GM23338 (cell line): ENCODE measurements around the gene PPP2R5D. TPM values are rescaled to one million over a fixed set of nuclear protein-coding genes. Genes with fewer than 3 reads are reported as not detected.

Source experiments
- ATAC-seq: fragments of 200-7000 bp; cut with Tn5 transposase; 3 replicates; pipeline ENCODE4 v1.9.1; 2020
- DNase-seq: peaks from one replicate; pipeline ENCODE4 v3.0.0-alpha.2; 2015; ENCODE audit warnings: low spot score
- H2AFZ ChIP-seq: fragments of 200-600 bp; sonication (generic); 2 replicates; pipeline ENCODE4 v1.8.0; 2016; ENCODE audit warnings: antibody characterized with exemption, mild to moderate bottlenecking, moderate library complexity
- H3F3A ChIP-seq: fragments of 200-600 bp; sonication (generic); replicated peaks from 2 replicates; pipeline ENCODE4 v1.8.0; 2017; ENCODE audit warnings: antibody characterized with exemption, mixed run types, low read depth
- H3K27ac ChIP-seq: fragments of 200-600 bp; sonication (generic); 2 replicates; pipeline ENCODE4 v1.6.1; 2016; ENCODE audit warnings: low read depth
- H3K27me3 ChIP-seq: fragments of 200-600 bp; sonication (generic); 2 replicates; pipeline ENCODE4 v1.8.0; 2016; ENCODE audit warnings: mild to moderate bottlenecking, mixed run types, moderate library complexity; ENCODE audit not compliant: insufficient read depth
- H3K36me3 ChIP-seq: fragments of 200-600 bp; sonication (generic); 2 replicates; pipeline ENCODE4 v1.8.0; 2016; ENCODE audit warnings: mild to moderate bottlenecking; ENCODE audit not compliant: insufficient read depth
- H3K4me1 ChIP-seq: fragments of 200-600 bp; sonication (generic); 2 replicates; pipeline ENCODE4 v1.8.0; 2016; ENCODE audit warnings: mild to moderate bottlenecking, moderate library complexity; ENCODE audit not compliant: insufficient read depth
- H3K4me2 ChIP-seq: fragments of 200-600 bp; sonication (generic); 2 replicates; pipeline ENCODE4 v1.7.1; 2017; ENCODE audit warnings: mixed run types
- H3K4me3 ChIP-seq: fragments of 200-600 bp; sonication (generic); 2 replicates; pipeline ENCODE4 v1.6.1; 2016; ENCODE audit warnings: mixed run types
- H3K79me2 ChIP-seq: fragments of 200-600 bp; sonication (generic); replicated peaks from 2 replicates; pipeline ENCODE4 v1.8.0; 2017; ENCODE audit warnings: mild to moderate bottlenecking; ENCODE audit not compliant: insufficient read depth
- H3K9me2 ChIP-seq: fragments of 200-600 bp; sonication (generic); 2 replicates; pipeline ENCODE4 v1.8.0; 2017; ENCODE audit not compliant: insufficient read depth
- H4K20me1 ChIP-seq: fragments of 200-600 bp; sonication (generic); replicated peaks from 2 replicates; pipeline ENCODE4 v1.8.0; 2017; ENCODE audit warnings: mild to moderate bottlenecking; ENCODE audit not compliant: insufficient read depth
- H3K27ac Mint-ChIP-seq: 2 replicates; pipeline ENCODE4 v1.8.0; 2020; ENCODE audit warnings: inconsistent platforms, mild to moderate bottlenecking, moderate library complexity, mixed read lengths
- H3K27me3 Mint-ChIP-seq: 3 replicates; pipeline ENCODE4 v1.8.0; 2022; ENCODE audit warnings: low read depth, mild to moderate bottlenecking, moderate library complexity, mixed read lengths, inconsistent platforms; ENCODE audit not compliant: insufficient read depth, poor library complexity
- H3K36me3 Mint-ChIP-seq: 3 replicates; pipeline ENCODE4 v1.8.0; 2021; ENCODE audit warnings: low read depth, mild to moderate bottlenecking, inconsistent platforms, moderate library complexity, mixed read lengths
- H3K4me1 Mint-ChIP-seq: 3 replicates; pipeline ENCODE4 v1.8.0; 2020; ENCODE audit warnings: mild to moderate bottlenecking, inconsistent platforms, mixed read lengths
- H3K4me3 Mint-ChIP-seq: 3 replicates; pipeline ENCODE4 v1.8.0; 2021; ENCODE audit warnings: moderate library complexity, mild to moderate bottlenecking, inconsistent platforms, mixed read lengths
- H3K9me3 Mint-ChIP-seq: 3 replicates; pipeline ENCODE4 v1.8.0; 2020; ENCODE audit warnings: moderate library complexity, mild to moderate bottlenecking, inconsistent platforms, mixed read lengths
- CREB1 ChIP-seq: fragments of 250-450 bp; sonication (Bioruptor Pico); IDR thresholded peaks from 2 replicates; pipeline ENCODE4 v1.5.0; 2020; ENCODE audit warnings: low read depth, mild to moderate bottlenecking, moderate library complexity
- EZH2 ChIP-seq: fragments of 200-600 bp; sonication (generic); IDR thresholded peaks from one replicate; pipeline ENCODE4 v1.8.0; 2017; ENCODE audit warnings: antibody characterized with exemption, mild to moderate bottlenecking, low read depth; ENCODE audit not compliant: unreplicated experiment
- JUNB ChIP-seq: IDR thresholded peaks from one replicate; pipeline ENCODE4 v1.6.1; 2016; ENCODE audit warnings: antibody characterized with exemption; ENCODE audit not compliant: unreplicated experiment
- POLR2AphosphoS5 ChIP-seq: IDR thresholded peaks from 2 replicates; pipeline ENCODE4 v1.6.1; 2016; ENCODE audit warnings: antibody characterized with exemption, low read depth
- STAT1 ChIP-seq: IDR thresholded peaks from one replicate; pipeline ENCODE4 v1.6.1; 2016; ENCODE audit warnings: antibody characterized with exemption; ENCODE audit not compliant: unreplicated experiment
- ZNF114 ChIP-seq: fragments of 250-450 bp; sonication (Bioruptor Pico); IDR thresholded peaks from 2 replicates; pipeline ENCODE4 v1.5.0; 2020; ENCODE audit warnings: mild to moderate bottlenecking, moderate library complexity
- polyA plus RNA-seq: library from polyadenylated mRNA; unstranded; fragments of >200 nt; fragmentation: Nextera tagmentation; extraction: Ambion mirVana; gene quantifications from 2 replicates; pipeline ENCODE4 v1.2.1, GENCODE V29; 2016
- total RNA-seq: library from RNA; depleted of rRNA; stranded (reverse); fragments of >200 nt; shearing (Covaris generic); gene quantifications from 2 replicates; pipeline ENCODE4 v1.2.3, GENCODE V29; 2014
- TF ChIP-seq, protein P1 (sequence below), 2 experiments: fragments of 200-600 bp in 1 of 2; sonication (generic) in 1 of 2; conservative IDR thresholded peaks; 2 replicates each; pipeline versions ENCODE4 v1.5.1 to v1.6.1; 2016 to 2017; ENCODE audit warnings: antibody characterized with exemption in 2 of 2, low read depth in 2 of 2, mild to moderate bottlenecking in 2 of 2, moderate library complexity in 1 of 2
- TF ChIP-seq, protein P2 (sequence below): IDR thresholded peaks from 2 replicates; pipeline ENCODE4 v1.6.1; 2016; ENCODE audit warnings: antibody characterized with exemption
- TF ChIP-seq, protein P3 (sequence below): fragments of 250-450 bp; sonication (Bioruptor Pico); IDR thresholded peaks from 2 replicates; pipeline ENCODE4 v1.5.0; 2020; ENCODE audit warnings: mild to moderate bottlenecking, moderate library complexity

PPP2R5D gene
- total and polyA plus RNA-seq, 2 experiments from 2014 or later: 20.0 to 55.3 TPM

DNA sequence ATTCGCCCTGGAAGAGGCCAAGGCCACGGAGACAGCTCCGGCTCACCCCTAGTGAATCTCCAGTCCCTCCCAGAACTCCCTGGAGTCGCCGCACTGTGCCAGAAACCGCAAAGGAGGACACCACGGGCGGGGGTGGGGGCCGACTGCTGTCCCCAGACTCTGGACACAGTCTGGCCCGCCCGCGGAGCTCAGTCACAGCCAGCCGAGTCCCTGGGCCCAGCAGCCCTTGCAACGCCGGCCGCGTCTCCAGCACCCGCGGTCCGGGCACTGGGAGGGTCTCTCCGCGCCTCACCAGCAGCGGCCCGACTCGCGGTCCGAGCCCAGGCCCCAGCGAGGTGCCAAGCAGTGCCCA lies 5.9 kb upstream of the PPP2R5D start:
- Histone ChIP-seq H3K36me3 (no peaks in the 10 kb centered on the region), H3K4me3 (peak overlapping the region; percentile 99), H3K4me1 (peaks cover 12% of the 10 kb centered on the region), H4K20me1 (no peaks in the 10 kb centered on the region; the same call in 1 of the 2 replicates), H3K27ac (0 out of 2 replicates have a peak overlapping the region, but pooled peaks have one; percentile 55), H3F3A (peaks cover 15% of the 10 kb centered on the region; the same call in 1 of the 2 replicates), H3K9me2 (no peaks in the 10 kb centered on the region), H3K79me2 (peaks cover 5% of the 10 kb centered on the region; the same call in 1 of the 2 replicates), H3K27me3 (no peaks in the 10 kb centered on the region), H3K4me2 (peak overlapping the region; percentile 75), H2AFZ (peak overlapping the region; percentile 69; the same call in 1 of the 2 replicates)
- Mint-ChIP-seq H3K4me1 (peaks cover 12% of the 10 kb centered on the region), H3K4me3 (peak overlapping the region; percentile 83), H3K36me3 (0 out of 3 replicates have a peak, but pooled peaks cover 4% of the 10 kb centered on the region), H3K27ac (peak overlapping the region; percentile 15; the same call in 1 of the 2 replicates), H3K27me3 (peaks cover 8% of the 10 kb centered on the region), H3K9me3 (no peaks in the 10 kb centered on the region)
- ATAC-seq: peak; percentile 51
- TF ChIP-seq STAT1: no peak
- TF ChIP-seq, protein P1, sequence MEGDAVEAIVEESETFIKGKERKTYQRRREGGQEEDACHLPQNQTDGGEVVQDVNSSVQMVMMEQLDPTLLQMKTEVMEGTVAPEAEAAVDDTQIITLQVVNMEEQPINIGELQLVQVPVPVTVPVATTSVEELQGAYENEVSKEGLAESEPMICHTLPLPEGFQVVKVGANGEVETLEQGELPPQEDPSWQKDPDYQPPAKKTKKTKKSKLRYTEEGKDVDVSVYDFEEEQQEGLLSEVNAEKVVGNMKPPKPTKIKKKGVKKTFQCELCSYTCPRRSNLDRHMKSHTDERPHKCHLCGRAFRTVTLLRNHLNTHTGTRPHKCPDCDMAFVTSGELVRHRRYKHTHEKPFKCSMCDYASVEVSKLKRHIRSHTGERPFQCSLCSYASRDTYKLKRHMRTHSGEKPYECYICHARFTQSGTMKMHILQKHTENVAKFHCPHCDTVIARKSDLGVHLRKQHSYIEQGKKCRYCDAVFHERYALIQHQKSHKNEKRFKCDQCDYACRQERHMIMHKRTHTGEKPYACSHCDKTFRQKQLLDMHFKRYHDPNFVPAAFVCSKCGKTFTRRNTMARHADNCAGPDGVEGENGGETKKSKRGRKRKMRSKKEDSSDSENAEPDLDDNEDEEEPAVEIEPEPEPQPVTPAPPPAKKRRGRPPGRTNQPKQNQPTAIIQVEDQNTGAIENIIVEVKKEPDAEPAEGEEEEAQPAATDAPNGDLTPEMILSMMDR (conservative IDR thresholded peaks at IDR 0.05; ENCODE audit: low read depth in 2 of 2): no peak
- no peak for TF ChIP-seq ZNF114 (CRISPR knock-in tag)
- no peak for TF ChIP-seq EZH2
- no peak for TF ChIP-seq POLR2AphosphoS5
- TF ChIP-seq, protein P2, sequence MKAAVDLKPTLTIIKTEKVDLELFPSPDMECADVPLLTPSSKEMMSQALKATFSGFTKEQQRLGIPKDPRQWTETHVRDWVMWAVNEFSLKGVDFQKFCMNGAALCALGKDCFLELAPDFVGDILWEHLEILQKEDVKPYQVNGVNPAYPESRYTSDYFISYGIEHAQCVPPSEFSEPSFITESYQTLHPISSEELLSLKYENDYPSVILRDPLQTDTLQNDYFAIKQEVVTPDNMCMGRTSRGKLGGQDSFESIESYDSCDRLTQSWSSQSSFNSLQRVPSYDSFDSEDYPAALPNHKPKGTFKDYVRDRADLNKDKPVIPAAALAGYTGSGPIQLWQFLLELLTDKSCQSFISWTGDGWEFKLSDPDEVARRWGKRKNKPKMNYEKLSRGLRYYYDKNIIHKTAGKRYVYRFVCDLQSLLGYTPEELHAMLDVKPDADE: no peak
- DNase-seq: peak; percentile 60

DNA sequence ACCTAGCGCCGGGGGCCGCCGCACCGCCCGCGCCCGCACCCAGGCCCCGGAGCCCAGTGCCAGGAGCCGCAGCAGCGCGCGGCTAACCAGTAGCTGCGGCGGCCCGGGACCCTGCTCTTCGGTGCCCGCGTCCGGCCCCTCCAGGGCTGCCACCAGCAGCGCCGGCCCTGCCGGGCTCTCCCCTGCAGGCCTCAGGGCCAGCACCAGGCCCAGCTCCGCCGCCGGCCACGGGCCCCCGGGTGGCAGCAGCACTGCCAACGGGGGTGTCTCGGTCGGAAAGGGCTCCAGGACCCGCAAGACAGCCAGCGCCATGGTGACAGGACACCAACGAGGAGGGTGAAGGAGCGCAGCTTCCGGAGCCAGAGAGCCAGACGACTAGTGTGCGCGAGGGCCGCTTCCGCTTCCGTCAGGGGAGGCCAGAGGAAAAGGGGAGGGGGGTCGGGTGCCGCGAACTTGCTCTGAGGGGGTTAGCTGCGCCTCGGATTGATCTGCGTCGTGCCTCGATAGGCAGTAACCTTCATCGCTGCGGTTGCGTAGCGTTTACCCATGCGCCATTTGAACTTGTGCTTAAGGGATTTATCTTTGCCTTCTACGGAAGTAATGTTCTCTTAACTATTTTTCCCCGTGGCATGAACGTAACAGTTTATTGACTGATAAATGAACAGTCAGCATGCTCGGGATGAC lies 5.4 kb upstream of the PPP2R5D start, which contains the start of gene PEX6:
TSS of gene PEX6 (minus strand) at position 343 of the 684 bp plus-strand sequence. CDS start at position 312, 31 bp downstream.
- Histone ChIP-seq H3K4me2 (peak within 1 kb of the TSS; percentile 75), H3K9me2 (no peaks in the 10 kb centered on the region), H4K20me1 (no peaks in the 10 kb centered on the region; the same call in 1 of the 2 replicates), H3K79me2 (peaks cover 5% of the 10 kb centered on the region; the same call in 1 of the 2 replicates), H3K36me3 (no peaks in the 10 kb centered on the region), H2AFZ (peak within 1 kb of the TSS; percentile 92), H3K27me3 (no peaks in the 10 kb centered on the region), H3F3A (peaks cover 15% of the 10 kb centered on the region; the same call in 1 of the 2 replicates), H3K27ac (peak within 1 kb of the TSS; percentile 84), H3K4me1 (peaks cover 12% of the 10 kb centered on the region), H3K4me3 (peak within 1 kb of the TSS; percentile 99)
- peak within 1 kb of the TSS; percentile 83 for H3K4me3 Mint-ChIP-seq
- 0 out of 3 replicates have a peak, but pooled peaks cover under 1% of the 10 kb centered on the region for H3K36me3 Mint-ChIP-seq
- H3K27me3 Mint-ChIP-seq: peaks cover 8% of the 10 kb centered on the region
- H3K27ac Mint-ChIP-seq: peak within 1 kb of the TSS; percentile 94
- ATAC-seq (peak; percentile 93), DNase-seq (peak; percentile 99)
- no peaks in the 10 kb centered on the region for H3K9me3 Mint-ChIP-seq
- peaks cover 15% of the 10 kb centered on the region for H3K4me1 Mint-ChIP-seq
- TF ChIP-seq POLR2AphosphoS5 (peak; percentile 96), ZNF114 (CRISPR knock-in tag) (no peak), CREB1 (CRISPR knock-in tag) (peak; percentile 66; the same call in 1 of the 2 replicates), STAT1 (no peak), JUNB (no peak)
- TF ChIP-seq, protein P3, sequence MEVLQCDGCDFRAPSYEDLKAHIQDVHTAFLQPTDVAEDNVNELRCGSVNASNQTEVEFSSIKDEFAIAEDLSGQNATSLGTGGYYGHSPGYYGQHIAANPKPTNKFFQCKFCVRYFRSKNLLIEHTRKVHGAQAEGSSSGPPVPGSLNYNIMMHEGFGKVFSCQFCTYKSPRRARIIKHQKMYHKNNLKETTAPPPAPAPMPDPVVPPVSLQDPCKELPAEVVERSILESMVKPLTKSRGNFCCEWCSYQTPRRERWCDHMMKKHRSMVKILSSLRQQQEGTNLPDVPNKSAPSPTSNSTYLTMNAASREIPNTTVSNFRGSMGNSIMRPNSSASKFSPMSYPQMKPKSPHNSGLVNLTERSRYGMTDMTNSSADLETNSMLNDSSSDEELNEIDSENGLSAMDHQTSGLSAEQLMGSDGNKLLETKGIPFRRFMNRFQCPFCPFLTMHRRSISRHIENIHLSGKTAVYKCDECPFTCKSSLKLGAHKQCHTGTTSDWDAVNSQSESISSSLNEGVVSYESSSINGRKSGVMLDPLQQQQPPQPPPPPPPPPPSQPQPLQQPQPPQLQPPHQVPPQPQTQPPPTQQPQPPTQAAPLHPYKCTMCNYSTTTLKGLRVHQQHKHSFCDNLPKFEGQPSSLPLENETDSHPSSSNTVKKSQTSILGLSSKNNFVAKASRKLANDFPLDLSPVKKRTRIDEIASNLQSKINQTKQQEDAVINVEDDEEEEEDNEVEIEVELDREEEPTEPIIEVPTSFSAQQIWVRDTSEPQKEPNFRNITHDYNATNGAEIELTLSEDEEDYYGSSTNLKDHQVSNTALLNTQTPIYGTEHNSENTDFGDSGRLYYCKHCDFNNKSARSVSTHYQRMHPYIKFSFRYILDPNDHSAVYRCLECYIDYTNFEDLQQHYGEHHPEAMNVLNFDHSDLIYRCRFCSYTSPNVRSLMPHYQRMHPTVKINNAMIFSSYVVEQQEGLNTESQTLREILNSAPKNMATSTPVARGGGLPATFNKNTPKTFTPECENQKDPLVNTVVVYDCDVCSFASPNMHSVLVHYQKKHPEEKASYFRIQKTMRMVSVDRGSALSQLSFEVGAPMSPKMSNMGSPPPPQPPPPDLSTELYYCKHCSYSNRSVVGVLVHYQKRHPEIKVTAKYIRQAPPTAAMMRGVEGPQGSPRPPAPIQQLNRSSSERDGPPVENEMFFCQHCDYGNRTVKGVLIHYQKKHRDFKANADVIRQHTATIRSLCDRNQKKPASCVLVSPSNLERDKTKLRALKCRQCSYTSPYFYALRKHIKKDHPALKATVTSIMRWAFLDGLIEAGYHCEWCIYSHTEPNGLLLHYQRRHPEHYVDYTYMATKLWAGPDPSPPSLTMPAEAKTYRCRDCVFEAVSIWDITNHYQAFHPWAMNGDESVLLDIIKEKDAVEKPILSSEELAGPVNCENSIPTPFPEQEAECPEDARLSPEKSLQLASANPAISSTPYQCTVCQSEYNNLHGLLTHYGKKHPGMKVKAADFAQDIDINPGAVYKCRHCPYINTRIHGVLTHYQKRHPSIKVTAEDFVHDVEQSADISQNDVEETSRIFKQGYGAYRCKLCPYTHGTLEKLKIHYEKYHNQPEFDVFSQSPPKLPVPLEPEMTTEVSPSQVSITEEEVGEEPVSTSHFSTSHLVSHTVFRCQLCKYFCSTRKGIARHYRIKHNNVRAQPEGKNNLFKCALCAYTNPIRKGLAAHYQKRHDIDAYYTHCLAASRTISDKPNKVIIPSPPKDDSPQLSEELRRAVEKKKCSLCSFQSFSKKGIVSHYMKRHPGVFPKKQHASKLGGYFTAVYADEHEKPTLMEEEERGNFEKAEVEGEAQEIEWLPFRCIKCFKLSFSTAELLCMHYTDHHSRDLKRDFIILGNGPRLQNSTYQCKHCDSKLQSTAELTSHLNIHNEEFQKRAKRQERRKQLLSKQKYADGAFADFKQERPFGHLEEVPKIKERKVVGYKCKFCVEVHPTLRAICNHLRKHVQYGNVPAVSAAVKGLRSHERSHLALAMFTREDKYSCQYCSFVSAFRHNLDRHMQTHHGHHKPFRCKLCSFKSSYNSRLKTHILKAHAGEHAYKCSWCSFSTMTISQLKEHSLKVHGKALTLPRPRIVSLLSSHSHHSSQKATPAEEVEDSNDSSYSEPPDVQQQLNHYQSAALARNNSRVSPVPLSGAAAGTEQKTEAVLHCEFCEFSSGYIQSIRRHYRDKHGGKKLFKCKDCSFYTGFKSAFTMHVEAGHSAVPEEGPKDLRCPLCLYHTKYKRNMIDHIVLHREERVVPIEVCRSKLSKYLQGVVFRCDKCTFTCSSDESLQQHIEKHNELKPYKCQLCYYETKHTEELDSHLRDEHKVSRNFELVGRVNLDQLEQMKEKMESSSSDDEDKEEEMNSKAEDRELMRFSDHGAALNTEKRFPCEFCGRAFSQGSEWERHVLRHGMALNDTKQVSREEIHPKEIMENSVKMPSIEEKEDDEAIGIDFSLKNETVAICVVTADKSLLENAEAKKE (CRISPR knock-in tag): no peak
- TF ChIP-seq, protein P2: peak; percentile 85
